K562 (cell line): ENCODE measurements around the gene SSH3. TPM values are rescaled to one million over a fixed set of nuclear protein-coding genes. Genes with fewer than 3 reads are reported as not detected.

Source experiments
- ATF7 ChIP-seq: fragments of 450-650 bp; IDR thresholded peaks from 2 replicates; pipeline ENCODE4 v1.7.1; 2014; ENCODE audit warnings: mild to moderate bottlenecking, moderate library complexity
- BMI1 ChIP-seq: fragments of 150-350 bp; IDR thresholded peaks from 2 replicates; pipeline ENCODE4 v1.6.1; 2014; ENCODE audit warnings: low read length
- CBX1 ChIP-seq: sonication (generic); IDR thresholded peaks from 2 replicates; pipeline ENCODE4 v1.6.1; 2016; ENCODE audit warnings: antibody characterized with exemption, low read depth, mild to moderate bottlenecking
- CCNT2 ChIP-seq: IDR thresholded peaks from 2 replicates; pipeline ENCODE4 v1.6.1; 2011; ENCODE audit warnings: borderline replicate concordance, low read depth, mild to moderate bottlenecking, moderate library complexity, mixed read lengths, low read length; ENCODE audit not compliant: insufficient read length; ENCODE audit errors: extremely low read depth
- CREM ChIP-seq: IDR thresholded peaks from 2 replicates; pipeline ENCODE4 v1.6.1; 2014; ENCODE audit warnings: antibody characterized with exemption, low read depth
- FOXP1 ChIP-seq: sonication (generic); formaldehyde crosslinking; IDR thresholded peaks from 2 replicates; pipeline ENCODE4 v1.8.0; 2022; ENCODE audit warnings: mild to moderate bottlenecking, missing genetic modification reagents
- KDM2B ChIP-seq: fragments of 250-450 bp; sonication (Bioruptor Pico); IDR thresholded peaks from 2 replicates; pipeline ENCODE4 v1.8.0; 2021; ENCODE audit warnings: mild to moderate bottlenecking, moderate library complexity
- L3MBTL2 ChIP-seq: fragments of 450-650 bp; IDR thresholded peaks from 2 replicates; pipeline ENCODE4 v1.6.1; 2016; ENCODE audit warnings: mild to moderate bottlenecking, moderate library complexity
- MAZ ChIP-seq, 2 experiments: fragments of 450-650 bp in 1 of 2; sonication (generic) in 1 of 2; formaldehyde crosslinking; IDR thresholded peaks in 1 of 2; conservative IDR thresholded peaks in 1 of 2; 2 replicates each; pipeline versions ENCODE4 v1.4.0 to v1.5.0; 2020; ENCODE audit warnings: mild to moderate bottlenecking in 1 of 2, missing genetic modification reagents in 1 of 2
- NFE2 ChIP-seq: IDR thresholded peaks from 2 replicates; pipeline ENCODE4 v1.6.1; 2014; ENCODE audit warnings: antibody characterized with exemption, low read depth
- NUFIP1 ChIP-seq: fragments of 450-650 bp; IDR thresholded peaks from 2 replicates; pipeline ENCODE4 v1.6.1; 2018; ENCODE audit not compliant: partially characterized antibody
- RB1 ChIP-seq: fragments of 450-650 bp; IDR thresholded peaks from 2 replicates; pipeline ENCODE4 v1.6.1; 2017; ENCODE audit warnings: low read depth, mild to moderate bottlenecking
- SMAD4 ChIP-seq: fragments of 250-450 bp; sonication (Bioruptor Pico); conservative IDR thresholded peaks from 2 replicates; pipeline ENCODE4 v1.8.0; 2021; ENCODE audit warnings: inconsistent platforms, mild to moderate bottlenecking, moderate library complexity
- SMARCA4 ChIP-seq: fragments of 450-650 bp; IDR thresholded peaks from 2 replicates; pipeline ENCODE4 v1.6.1; 2016
- SREBF2 ChIP-seq: sonication (generic); formaldehyde crosslinking; IDR thresholded peaks from 2 replicates; pipeline ENCODE4 v1.4.0; 2020; ENCODE audit warnings: mild to moderate bottlenecking, missing genetic modification reagents
- TRIM24 ChIP-seq, 2 experiments: fragments of 450-650 bp; IDR thresholded peaks; 2 replicates each; pipeline ENCODE4 v1.6.1; 2016
- ZEB2 ChIP-seq: fragments of 450-650 bp; IDR thresholded peaks from 2 replicates; pipeline ENCODE4 v1.6.1; 2016
- ZFP36 ChIP-seq: fragments of 150-350 bp; IDR thresholded peaks from 2 replicates; pipeline ENCODE4 v1.6.1; 2018; ENCODE audit warnings: low read length, low read depth; ENCODE audit not compliant: partially characterized antibody
- ZNF146 ChIP-seq: IDR thresholded peaks from one replicate; pipeline ENCODE4 v1.6.1; 2018; ENCODE audit warnings: missing compliant biosample characterization; ENCODE audit not compliant: unreplicated experiment
- ZNF184 ChIP-seq: sonication (generic); formaldehyde crosslinking; IDR thresholded peaks from 2 replicates; pipeline ENCODE4 v1.5.0; 2020; ENCODE audit warnings: missing genetic modification reagents
- ZNF311 ChIP-seq: fragments of 250-450 bp; sonication (Bioruptor Pico); IDR thresholded peaks from 2 replicates; pipeline ENCODE4 v1.4.0; 2020; ENCODE audit warnings: mild to moderate bottlenecking, moderate library complexity
- ZNF609 ChIP-seq: sonication (generic); formaldehyde crosslinking; IDR thresholded peaks from 2 replicates; pipeline ENCODE4 v1.8.1; 2023; ENCODE audit warnings: missing genetic modification reagents, mild to moderate bottlenecking, borderline replicate concordance
- ZNF76 ChIP-seq: fragments of 250-450 bp; sonication (Bioruptor Pico); IDR thresholded peaks from 2 replicates; pipeline ENCODE4 v1.4.0; 2020; ENCODE audit warnings: mild to moderate bottlenecking, moderate library complexity, borderline replicate concordance
- polyA plus RNA-seq, 8 experiments: library from polyadenylated mRNA; depleted of rRNA in 4 of 8; stranded (reverse) in 5 of 8; unstranded in 3 of 8; fragments of >200 nt; fragmentation: Nextera tagmentation in 2 of 8; fragmentation: Illumina TruSeq in 1 of 8; extraction: Ambion mirVana in 2 of 8; extraction: Trizol in 1 of 8; gene quantifications; 2 replicates each; pipeline versions ENCODE4 v1.2.1 to v1.2.3, GENCODE V29; 2011 to 2014; ENCODE audit warnings: inconsistent platforms in 1 of 8, missing spikeins in 1 of 8
- total RNA-seq, 7 experiments: library from RNA; depleted of rRNA in 6 of 7; stranded (reverse); fragments of >200 nt in 6 of 7; fragmentation: Illumina TruSeq in 2 of 7; extraction: Trizol in 2 of 7; gene quantifications; 2 replicates each; pipeline versions ENCODE4 v1.2.1 to v1.2.3, GENCODE V29; 2011 to 2021; ENCODE audit warnings: low replicate concordance in 1 of 7
- TF ChIP-seq, protein P1 (sequence below): fragments of 250-450 bp; sonication (Bioruptor Pico); IDR thresholded peaks from 2 replicates; pipeline ENCODE4 v1.5.0; 2022; ENCODE audit warnings: mild to moderate bottlenecking

Gene SSH3
- total and polyA plus RNA-seq, 9 of the 15 experiments (the other 6 are each of a cell fraction or from before 2014, with no cell fraction given): 0.07 to 1.0 (median 0.24) TPM; not detected in 3

DNA sequence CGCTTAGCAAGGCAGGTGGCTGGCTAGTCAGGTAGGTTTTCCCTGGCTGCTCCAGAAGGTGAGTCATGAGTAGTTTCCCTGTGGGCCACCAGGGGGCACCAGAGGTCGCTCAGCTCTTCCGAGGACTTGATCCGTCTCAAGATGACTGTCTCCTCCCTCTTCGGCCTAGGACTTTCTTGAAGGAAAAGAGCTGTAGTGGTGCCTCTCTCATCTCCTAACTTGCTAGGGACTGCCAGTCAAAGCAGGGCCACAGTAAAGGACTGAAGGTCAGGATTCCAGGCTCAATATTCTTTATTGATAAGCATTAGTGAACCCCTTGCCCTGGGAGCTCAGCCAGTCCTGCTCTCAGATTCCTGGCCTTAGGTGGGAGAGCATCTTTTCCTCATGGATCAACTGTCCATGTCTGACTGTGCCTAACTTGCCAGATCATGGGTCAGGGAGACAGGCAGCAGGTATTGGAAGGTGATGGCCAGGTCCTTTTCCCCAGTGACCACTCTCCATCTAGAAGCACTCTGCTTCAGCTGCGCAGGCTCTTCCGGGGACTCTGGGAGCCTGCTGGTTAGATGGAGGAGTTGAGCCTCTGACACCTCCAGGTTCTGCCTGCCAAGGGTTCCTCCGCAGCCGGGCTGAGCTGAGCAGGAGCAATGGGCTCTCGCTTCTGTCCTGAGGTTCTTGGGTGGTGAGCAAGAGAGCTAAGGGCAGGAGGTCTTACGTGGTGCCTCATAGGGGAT lies 48.1 kb downstream of the SSH3 start (continued):
- TF ChIP-seq ZNF609 (CRISPR knock-in tag) (no peak), ZNF76 (CRISPR knock-in tag) (no peak), SMARCA4 (no peak; the same call in 1 of the 2 replicates), FOXP1 (CRISPR knock-in tag) (0 out of 2 replicates have a peak, but pooled peaks have one; percentile 44), SMAD4 (CRISPR knock-in tag) (0 out of 2 replicates have a peak, but pooled peaks have one; percentile 43), SREBF2 (CRISPR knock-in tag) (no peak), KDM2B (CRISPR knock-in tag) (no peak), RB1 (0 out of 2 replicates have a peak, but pooled peaks have one; percentile 48), ZEB2 (0 out of 2 replicates have a peak, but pooled peaks have one; percentile 22), ZFP36 (peak; percentile 5), L3MBTL2 (0 out of 2 replicates have a peak, but pooled peaks have one; percentile 24), ATF7 (peak; percentile 42; the same call in 1 of the 2 replicates), CCNT2 (no peak), CBX1 (no peak), NUFIP1 (no peak), NFE2 (peak; percentile 49; the same call in 1 of the 2 replicates), BMI1 (no peak), TRIM24 (IDR thresholded peaks at IDR 0.05) (no peak), ZNF311 (CRISPR knock-in tag) (no peak), ZNF146 (CRISPR knock-in tag) (no peak), MAZ (CRISPR knock-in tag; conservative IDR thresholded peaks at IDR 0.05 in 1 of 2, IDR thresholded peaks at IDR 0.05 in 1 of 2) (0 out of 4 replicates have a peak, but pooled peaks of 1 of the 2 experiments have one; percentile 14), ZNF184 (CRISPR knock-in tag) (no peak), CREM (peak; percentile 42; the same call in 1 of the 2 replicates)
- TF ChIP-seq, protein P1, sequence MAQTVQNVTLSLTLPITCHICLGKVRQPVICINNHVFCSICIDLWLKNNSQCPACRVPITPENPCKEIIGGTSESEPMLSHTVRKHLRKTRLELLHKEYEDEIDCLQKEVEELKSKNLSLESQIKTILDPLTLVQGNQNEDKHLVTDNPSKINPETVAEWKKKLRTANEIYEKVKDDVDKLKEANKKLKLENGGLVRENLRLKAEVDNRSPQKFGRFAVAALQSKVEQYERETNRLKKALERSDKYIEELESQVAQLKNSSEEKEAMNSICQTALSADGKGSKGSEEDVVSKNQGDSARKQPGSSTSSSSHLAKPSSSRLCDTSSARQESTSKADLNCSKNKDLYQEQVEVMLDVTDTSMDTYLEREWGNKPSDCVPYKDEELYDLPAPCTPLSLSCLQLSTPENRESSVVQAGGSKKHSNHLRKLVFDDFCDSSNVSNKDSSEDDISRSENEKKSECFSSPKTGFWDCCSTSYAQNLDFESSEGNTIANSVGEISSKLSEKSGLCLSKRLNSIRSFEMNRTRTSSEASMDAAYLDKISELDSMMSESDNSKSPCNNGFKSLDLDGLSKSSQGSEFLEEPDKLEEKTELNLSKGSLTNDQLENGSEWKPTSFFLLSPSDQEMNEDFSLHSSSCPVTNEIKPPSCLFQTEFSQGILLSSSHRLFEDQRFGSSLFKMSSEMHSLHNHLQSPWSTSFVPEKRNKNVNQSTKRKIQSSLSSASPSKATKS: no peak
